GM18498 (cell line): ENCODE measurements around the gene MICA.
"Not testable (repeated sequence)": the region's sequence is repeated elsewhere in the genome, so short reads cannot be mapped to it uniquely, and the experiment has no call there.

ENCODE experiments used
- ATAC-seq: cut with Tn5 transposase; IDR thresholded peaks from one replicate; pipeline ENCODE4 v1.9.1; 2021; ENCODE audit warnings: mild to moderate bottlenecking, moderate library complexity; ENCODE audit not compliant: unreplicated experiment

The MICA gene

DNA sequence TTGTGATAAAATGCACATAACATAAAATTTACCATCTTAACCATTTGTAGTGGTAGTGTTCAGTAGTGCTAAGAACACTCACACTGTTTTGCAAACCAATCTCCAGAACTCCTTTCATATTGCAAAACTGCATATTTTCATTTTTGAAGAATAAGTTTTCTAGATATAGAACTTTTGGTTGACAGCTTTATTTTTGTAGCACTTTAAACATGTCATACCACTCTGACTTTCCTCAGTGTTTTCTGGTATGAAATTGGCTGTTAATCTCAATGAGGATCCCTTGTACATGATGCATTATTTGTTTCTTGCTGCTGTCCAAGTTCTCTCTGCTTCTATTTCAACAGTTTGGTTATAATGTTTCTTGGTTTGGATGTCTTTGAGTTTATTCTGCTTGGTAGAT lies 49.5 kb downstream of the MICA start:
- no peak for ATAC-seq

GRCh38 chr6:31453259-31453658 lies 49.9 kb downstream of the MICA start:
- no peak for ATAC-seq

DNA sequence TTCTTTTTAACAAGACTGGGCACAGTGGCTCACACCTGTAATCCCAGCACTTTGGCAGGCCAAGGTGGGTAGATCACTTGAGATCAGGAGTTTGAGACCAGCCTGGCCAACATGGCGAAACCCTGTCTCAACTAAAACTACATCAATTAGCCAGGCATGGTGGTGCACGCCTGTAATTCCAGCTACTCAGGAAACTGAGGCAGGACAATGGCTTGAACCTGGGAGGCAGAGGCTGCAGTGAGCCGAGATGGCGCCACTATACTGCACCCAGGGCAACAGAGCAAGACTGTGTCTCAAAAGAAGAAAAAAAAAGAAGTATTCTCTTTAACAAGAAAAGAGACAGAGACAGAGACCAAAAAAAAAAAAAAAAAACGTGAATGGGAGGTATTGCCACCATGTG lies 56.5 kb downstream of the MICA start:
- not testable (repeated sequence) for ATAC-seq

DNA sequence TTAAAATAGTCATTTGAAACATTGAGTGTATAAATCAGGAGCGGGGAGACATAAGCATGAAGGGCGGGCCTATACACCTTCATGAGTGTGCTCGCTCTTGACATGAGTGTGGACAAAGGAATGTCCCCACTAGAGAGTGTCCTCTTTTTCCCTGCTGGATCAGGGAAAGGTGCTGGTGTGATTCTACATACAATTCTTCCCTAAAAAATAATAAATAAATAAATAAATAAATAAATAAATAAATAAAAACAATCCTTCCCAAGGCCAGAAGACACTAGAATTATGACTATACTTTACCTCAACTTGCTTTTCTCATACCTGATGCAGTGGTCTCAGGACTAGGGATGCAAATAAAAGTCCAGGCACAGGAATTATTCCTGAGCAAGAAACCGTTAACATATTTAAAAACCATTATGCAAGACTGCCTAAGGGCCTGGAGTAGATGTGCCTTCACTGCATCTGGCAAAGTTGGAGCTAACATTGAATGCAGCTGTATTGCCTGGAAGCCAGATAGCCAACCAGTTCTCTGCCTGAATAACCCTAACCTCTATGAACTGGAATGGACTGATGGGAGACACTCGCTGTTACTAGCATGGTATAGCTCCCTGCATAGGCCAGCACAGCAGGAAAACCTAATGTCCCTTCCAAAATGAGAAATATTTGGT lies 57.1 kb downstream of the MICA start:
- ATAC-seq: no peak

- ATAC-seq: no peak
These were observed 58.9 kb downstream of the MICA start for GRCh38 chr6:31462026-31462963.

GRCh38 chr6:31462964-31463870 lies 59.8 kb downstream of the MICA start:
- ATAC-seq: peak; percentile 91

- no peak for ATAC-seq
These were observed 61.1 kb downstream of the MICA start for GRCh38 chr6:31464252-31465184.
